GM12878 (cell line): ENCODE measurements around the gene FRZB. TPM values are rescaled to one million over a fixed set of nuclear protein-coding genes. Genes with fewer than 3 reads are reported as not detected.

Source experiments
- ATAC-seq: fragments of 200-7000 bp; cut with Tn5 transposase; 3 replicates; pipeline ENCODE4 v1.9.1; 2020; ENCODE audit warnings: mild to moderate bottlenecking, moderate library complexity
- BruUV-seq: library from RNA; stranded (reverse); fragments of 400-500 nt; replicated peaks from 2 replicates; lab custom pipeline; 2021; lab: Mats Ljungman, UMichigan
- CTCF ChIA-PET: fragments of 300-600 bp; sonication (Branson Sonifier 250); formaldehyde crosslinking; extraction: SDS; loops from one replicate; lab custom pipeline; 2021; ENCODE audit warnings: inconsistent platforms; lab: Yijun Ruan, JAX
- POLR2A ChIA-PET: fragments of 350-600 bp; formaldehyde crosslinking; extraction: SDS; loops from one replicate; lab custom pipeline; 2021; ENCODE audit warnings: inconsistent platforms; lab: Charles Lee
- RAD21 ChIA-PET: fragments of 300-600 bp; sonication (Branson Sonifier 250); formaldehyde crosslinking; loops from one replicate; lab custom pipeline; 2023; ENCODE audit warnings: antibody characterized with exemption; ENCODE audit not compliant: unreplicated experiment; lab: Charles Lee
- SMC1A ChIA-PET: fragments of 300-600 bp; sonication (Branson Sonifier 250); formaldehyde crosslinking; loops from one replicate; lab custom pipeline; 2023; ENCODE audit not compliant: unreplicated experiment, uncharacterized antibody; lab: Charles Lee
- DNase-seq: peaks from one replicate; pipeline ENCODE4 v3.0.0-alpha.2; 2011; ENCODE audit warnings: low read depth, low spot score
- FAIRE-seq: peaks from 3 replicates; lab custom pipeline; 2011; peaks lifted over from hg19 to GRCh38; lab: Jason Lieb, UNC
- H2AFZ ChIP-seq: 2 replicates; pipeline ENCODE4 v1.6.0; 2011; ENCODE audit warnings: low read depth, low read length, control low read depth; ENCODE audit not compliant: control insufficient read depth
- H3K27ac ChIP-seq: 2 replicates; pipeline ENCODE4 v1.5.1; 2011; ENCODE audit warnings: control low read depth; ENCODE audit not compliant: control insufficient read depth, insufficient read depth
- H3K27me3 ChIP-seq, 2 experiments: replicated peaks in 1 of 2; 2 replicates each; pipeline versions ENCODE4 v1.6.0 to v1.6.1; 2011; ENCODE audit warnings: low read length in 1 of 2; ENCODE audit not compliant: control insufficient read depth in 2 of 2, insufficient read depth in 2 of 2
- H3K36me3 ChIP-seq, 2 experiments: 2 replicates each; pipeline ENCODE4 v1.5.1; 2011; ENCODE audit warnings: low read length in 1 of 2; ENCODE audit not compliant: control insufficient read depth in 2 of 2, insufficient read depth in 2 of 2
- H3K4me1 ChIP-seq: 2 replicates; pipeline ENCODE4 v1.6.1; 2011; ENCODE audit warnings: mild to moderate bottlenecking, low read length, moderate library complexity, mixed read lengths; ENCODE audit not compliant: control insufficient read depth, insufficient read depth
- H3K4me2 ChIP-seq: 2 replicates; pipeline ENCODE4 v1.6.0; 2011; ENCODE audit warnings: control low read depth; ENCODE audit not compliant: control insufficient read depth, insufficient read depth
- H3K4me3 ChIP-seq: fragments of 200-600 bp; sonication (generic); 2 replicates; pipeline ENCODE4 v1.5.1; 2016
- H3K79me2 ChIP-seq: 2 replicates; pipeline ENCODE4 v1.6.0; 2011; ENCODE audit warnings: low read length; ENCODE audit not compliant: control insufficient read depth, insufficient read depth
- H3K9ac ChIP-seq: 2 replicates; pipeline ENCODE4 v1.8.0; 2011; ENCODE audit warnings: low read length, control low read depth, mixed read lengths; ENCODE audit not compliant: control insufficient read depth, insufficient read depth
- H3K9me3 ChIP-seq: replicated peaks from 3 replicates; pipeline ENCODE4 v1.5.1; 2011; ENCODE audit warnings: mild to moderate bottlenecking, low read length; ENCODE audit not compliant: control insufficient read depth, insufficient read depth
- H4K20me1 ChIP-seq: 2 replicates; pipeline ENCODE4 v1.6.0; 2011; ENCODE audit not compliant: control insufficient read depth, insufficient read depth
- BACH1 ChIP-seq: fragments of 450-650 bp; IDR thresholded peaks from 2 replicates; pipeline ENCODE4 v1.6.1; 2017; ENCODE audit warnings: mild to moderate bottlenecking, borderline replicate concordance
- CBX5 ChIP-seq: sonication (generic); IDR thresholded peaks from 2 replicates; pipeline ENCODE4 v1.6.1; 2016; ENCODE audit warnings: low read depth, moderate library complexity, mild to moderate bottlenecking, inconsistent platforms
- E4F1 ChIP-seq: fragments of 450-650 bp; IDR thresholded peaks from 2 replicates; pipeline ENCODE4 v1.6.1; 2018; ENCODE audit warnings: borderline replicate concordance, mild to moderate bottlenecking; ENCODE audit not compliant: partially characterized antibody
- NFXL1 ChIP-seq: fragments of 450-650 bp; IDR thresholded peaks from 2 replicates; pipeline ENCODE4 v1.6.1; 2017; ENCODE audit warnings: antibody characterized with exemption, mild to moderate bottlenecking, borderline replicate concordance
- PAX5 ChIP-seq: IDR thresholded peaks from 2 replicates; pipeline ENCODE4 v1.6.1; 2011; ENCODE audit warnings: low read depth, low read length, borderline replicate concordance
- PRDM15 ChIP-seq: fragments of 450-650 bp; formaldehyde crosslinking; IDR thresholded peaks from 2 replicates; pipeline ENCODE4 v1.4.0; 2020; ENCODE audit warnings: mild to moderate bottlenecking, moderate library complexity
- RCOR1 ChIP-seq: conservative IDR thresholded peaks from 2 replicates; pipeline ENCODE4 v1.6.1; 2012; ENCODE audit warnings: low read depth, low read length, improper control_type of control experiment
- SIN3A ChIP-seq: IDR thresholded peaks from 2 replicates; pipeline ENCODE4 v1.6.1; 2012; ENCODE audit warnings: low read depth, low read length, improper control_type of control experiment
- SP1 ChIP-seq: IDR thresholded peaks from one replicate; pipeline ENCODE4 v1.6.1; 2011; ENCODE audit warnings: low read depth, low read length
- SUZ12 ChIP-seq: fragments of 200-600 bp; sonication (generic); IDR thresholded peaks from one replicate; pipeline ENCODE4 v1.6.1; 2018; ENCODE audit warnings: antibody characterized with exemption, mild to moderate bottlenecking; ENCODE audit not compliant: unreplicated experiment
- TBL1XR1 ChIP-seq: IDR thresholded peaks from 2 replicates; pipeline ENCODE4 v1.6.1; 2012; ENCODE audit warnings: low read depth, low read length, improper control_type of control experiment
- USF1 ChIP-seq: IDR thresholded peaks from 2 replicates; pipeline ENCODE4 v1.6.1; 2011; ENCODE audit warnings: borderline replicate concordance, low read depth, mild to moderate bottlenecking, moderate library complexity, mixed read lengths, low read length; ENCODE audit not compliant: insufficient read depth; ENCODE audit errors: extremely low read length
- in situ Hi-C: fragments of 300-500 bp; cut with MboI; formaldehyde crosslinking; loops from 9 replicates; pipeline ENCODE4 v1.14.3; 2018; ENCODE audit warnings: mixed read lengths
- intact Hi-C: fragments of 100-400 bp; cut with micrococcal nuclease; formaldehyde crosslinking; loops from one replicate; pipeline ENCODE4 v1.14.2; 2022; ENCODE audit not compliant: unreplicated experiment
- polyA plus RNA-seq, 11 experiments: library from polyadenylated mRNA; depleted of rRNA in 4 of 11; unstranded in 6 of 11; stranded (reverse) in 5 of 11; fragments of >200 nt; fragmentation: Nextera tagmentation in 4 of 11; fragmentation: Illumina TruSeq in 1 of 11; extraction: Ambion mirVana in 4 of 11; extraction: Trizol in 1 of 11; gene quantifications; 1 replicate in 1 of 11; 2 replicates in 10 of 11; pipeline versions ENCODE4 v1.2.1 to v1.2.3, GENCODE V29; 2011 to 2016; ENCODE audit warnings: inconsistent platforms in 2 of 11, missing spikeins in 2 of 11, low read depth in 1 of 11
- total RNA-seq, 4 experiments: library from RNA; depleted of rRNA in 3 of 4; stranded (reverse); fragments of >200 nt in 3 of 4; fragmentation: Illumina TruSeq in 1 of 4; extraction: Trizol in 1 of 4; gene quantifications; 2 replicates each; pipeline versions ENCODE4 v1.2.1 to v1.2.3, GENCODE V29; 2013 to 2021

FRZB gene
- total and polyA plus RNA-seq, 10 of the 15 experiments (the other 5 are each of a cell fraction or from before 2014, with no cell fraction given) = 0.03 TPM; not detected in 9

- TF ChIP-seq USF1 (no peak), SUZ12 (no peak), TBL1XR1 (no peak), PAX5 (no peak)
These were observed 40.8 kb upstream of the FRZB start (continued) for GRCh38 chr2:182907081-182907830.

GRCh38 chr2:182906454-182906853, 40.0 kb upstream of the FRZB start:
- no peak for TF ChIP-seq E4F1
- no peak for TF ChIP-seq SIN3A
- TF ChIP-seq NFXL1 = no peak
- TF ChIP-seq RCOR1 = no peak
- no peak for TF ChIP-seq CBX5
- TF ChIP-seq BACH1 = no peak
- no peak for TF ChIP-seq PRDM15 (CRISPR knock-in tag)
- no peak for TF ChIP-seq SP1
- TF ChIP-seq, all 136 proteins: peak for 0
- no peak for FAIRE-seq
- POLR2A ChIA-PET = no interaction called here

More at GRCh38 chr2:182906454-182906853, 40.0 kb upstream of the FRZB start:
- Histone ChIP-seq H3K27me3 (no peaks in the 10 kb centered on the region), H3K4me1 (no peaks in the 10 kb centered on the region), H3K9me3 (no peaks in the 10 kb centered on the region), H3K79me2 (no peaks in the 10 kb centered on the region), H3K27ac (no peak overlapping the region), H3K9ac (no peak overlapping the region), H3K4me2 (no peak overlapping the region), H4K20me1 (no peaks in the 10 kb centered on the region), H2AFZ (no peak overlapping the region), H3K36me3 (no peaks in the 10 kb centered on the region), H3K4me3 (no peak overlapping the region)
- ChIA-PET RAD21 (no interaction called here), CTCF (no interaction called here), SMC1A (interaction anchor here (0.6 to 1.4 kb wide), 4 partner anchors 13 to 721 kb away, joined by 3 to 5 read pairs (median 4); no protein-coding TSS in a partner anchor)
- in situ Hi-C loops = no loop called here
- DNase-seq (no peak), ATAC-seq (no peak)
- intact Hi-C loops = no loop called here
- BruUV-seq = no TSS peak
